Activated naive CD4-positive, alpha-beta T cell treated with anti-CD3 and anti-CD28 coated beads for 36 hours (primary cell): ENCODE measurements around the gene DMPK. TPM values are rescaled to one million over a fixed set of nuclear protein-coding genes. Genes with fewer than 3 reads are reported as not detected.
"Not testable (repeated sequence)": the region's sequence is repeated elsewhere in the genome, so short reads cannot be mapped to it uniquely, and the experiment has no call there.

ENCODE experiments used
- CTCF ChIA-PET: fragments of 350-600 bp; sonication (Branson Sonifier 250); formaldehyde crosslinking; loops from one replicate; lab custom pipeline; 2021; ENCODE audit warnings: antibody characterized with exemption; lab: Charles Lee
- DNase-seq: peaks from one replicate; pipeline ENCODE4 v3.0.0-alpha.2; 2020
- H3K27ac Mint-ChIP-seq: one replicate; pipeline ENCODE4 v1.8.0; 2021; ENCODE audit warnings: mild to moderate bottlenecking, mixed read lengths
- H3K27me3 Mint-ChIP-seq: one replicate; pipeline ENCODE4 v1.8.0; 2021; ENCODE audit warnings: low read depth, mixed read lengths
- H3K36me3 Mint-ChIP-seq: one replicate; pipeline ENCODE4 v1.8.0; 2021; ENCODE audit warnings: low read depth, mixed read lengths
- H3K4me1 Mint-ChIP-seq: one replicate; pipeline ENCODE4 v1.8.0; 2021; ENCODE audit warnings: low read depth, mixed read lengths
- H3K4me3 Mint-ChIP-seq: one replicate; pipeline ENCODE4 v1.8.0; 2021; ENCODE audit warnings: mild to moderate bottlenecking, moderate library complexity, mixed read lengths
- H3K9me3 Mint-ChIP-seq: one replicate; pipeline ENCODE4 v1.8.0; 2021; ENCODE audit warnings: mixed read lengths
- intact Hi-C: fragments of 100-400 bp; cut with micrococcal nuclease; formaldehyde crosslinking; loops from one replicate; pipeline ENCODE4 v1.15.1; 2023
- total RNA-seq, 2 experiments: library from RNA; stranded (reverse); gene quantifications; one replicate each; pipeline ENCODE4 v1.2.3, GENCODE V29; 2021

Gene DMPK
- total RNA-seq, 2 experiments from 2014 or later = 6.1 TPM

- no peaks in the 10 kb centered on the region for H3K9me3 Mint-ChIP-seq
- no peak overlapping the region for H3K27ac Mint-ChIP-seq
- DNase-seq = no peak
- CTCF ChIA-PET = no interaction called here
- no peak overlapping the region for H3K4me3 Mint-ChIP-seq
- H3K36me3 Mint-ChIP-seq = no peaks in the 10 kb centered on the region
- H3K4me1 Mint-ChIP-seq = no peaks in the 10 kb centered on the region
- intact Hi-C loops = no loop called here
- H3K27me3 Mint-ChIP-seq = no peaks in the 10 kb centered on the region
Measured at GRCh38 chr19:45746866-45747265, 35.4 kb downstream of the DMPK start.

GRCh38 chr19:45745606-45746005, 36.7 kb downstream of the DMPK start:
- no peak for DNase-seq
- H3K36me3 Mint-ChIP-seq = no peaks in the 10 kb centered on the region
- H3K27ac Mint-ChIP-seq = no peak overlapping the region
- intact Hi-C loops = no loop called here
- no peaks in the 10 kb centered on the region for H3K4me1 Mint-ChIP-seq
- H3K4me3 Mint-ChIP-seq = no peak overlapping the region
- no peaks in the 10 kb centered on the region for H3K27me3 Mint-ChIP-seq
- H3K9me3 Mint-ChIP-seq = no peaks in the 10 kb centered on the region
- CTCF ChIA-PET = no interaction called here

- intact Hi-C loops = no loop called here
- H3K27ac Mint-ChIP-seq = no peak overlapping the region
- CTCF ChIA-PET = interaction anchor here (1.3 kb wide), 1 partner anchor 26 kb away, joined by 4 read pairs; no protein-coding TSS in a partner anchor
- H3K9me3 Mint-ChIP-seq = no peaks in the 10 kb centered on the region
- H3K27me3 Mint-ChIP-seq = no peaks in the 10 kb centered on the region
- no peaks in the 10 kb centered on the region for H3K36me3 Mint-ChIP-seq
- H3K4me3 Mint-ChIP-seq = no peak overlapping the region
- H3K4me1 Mint-ChIP-seq = no peaks in the 10 kb centered on the region
- no peak for DNase-seq
Measured at GRCh38 chr19:45742969-45743368, 39.3 kb downstream of the DMPK start.

DNA sequence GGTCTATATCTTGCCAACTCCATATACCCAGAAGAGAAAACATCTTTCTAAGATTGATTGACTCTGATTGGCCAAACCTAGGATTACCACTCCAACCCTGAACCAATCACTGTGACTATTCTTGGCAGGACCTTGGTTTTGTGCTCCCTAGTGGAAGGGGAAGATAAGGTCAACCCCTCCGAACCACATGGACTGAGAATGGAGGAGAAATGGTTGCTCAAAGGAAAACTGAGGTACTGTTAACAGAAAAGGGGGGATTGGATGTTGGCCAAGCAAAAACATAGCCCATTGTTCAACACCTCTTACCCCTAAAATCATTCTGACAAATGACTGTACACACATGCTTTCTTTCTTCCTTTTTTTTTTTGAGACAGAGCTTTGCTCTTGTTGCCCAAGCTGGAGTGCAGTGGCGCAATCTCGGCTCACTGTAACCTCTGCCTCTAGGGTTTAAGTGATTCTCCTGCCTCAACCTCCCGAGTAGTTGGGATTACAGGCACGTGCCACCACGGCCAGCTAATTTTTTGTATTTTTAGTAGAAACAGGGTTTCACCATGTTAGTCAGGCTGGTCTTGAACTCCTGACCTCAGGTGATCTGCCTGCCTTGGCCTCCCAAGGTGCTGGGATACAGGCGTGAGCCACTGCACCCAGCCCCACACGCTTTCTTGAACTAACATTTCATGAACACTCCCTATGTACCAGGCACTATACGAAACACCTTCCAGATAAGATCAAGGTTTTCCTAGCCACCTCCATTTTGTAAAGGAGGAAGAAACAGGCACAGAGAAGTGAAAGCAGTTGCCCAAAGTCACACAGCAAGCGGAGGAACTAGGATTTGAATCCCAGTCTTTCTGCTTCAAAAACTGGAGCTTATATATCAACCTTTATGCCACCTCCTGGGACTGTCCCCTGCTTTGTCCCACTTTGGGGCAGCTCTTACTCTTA, 42.5 kb downstream of the DMPK start:
- Mint-ChIP-seq H3K4me1 (no peaks in the 10 kb centered on the region), H3K4me3 (no peak overlapping the region), H3K36me3 (no peaks in the 10 kb centered on the region), H3K9me3 (no peaks in the 10 kb centered on the region), H3K27ac (no peak overlapping the region), H3K27me3 (no peaks in the 10 kb centered on the region)
- intact Hi-C loops = no loop called here
- CTCF ChIA-PET = no interaction called here
- DNase-seq = no peak

DNA sequence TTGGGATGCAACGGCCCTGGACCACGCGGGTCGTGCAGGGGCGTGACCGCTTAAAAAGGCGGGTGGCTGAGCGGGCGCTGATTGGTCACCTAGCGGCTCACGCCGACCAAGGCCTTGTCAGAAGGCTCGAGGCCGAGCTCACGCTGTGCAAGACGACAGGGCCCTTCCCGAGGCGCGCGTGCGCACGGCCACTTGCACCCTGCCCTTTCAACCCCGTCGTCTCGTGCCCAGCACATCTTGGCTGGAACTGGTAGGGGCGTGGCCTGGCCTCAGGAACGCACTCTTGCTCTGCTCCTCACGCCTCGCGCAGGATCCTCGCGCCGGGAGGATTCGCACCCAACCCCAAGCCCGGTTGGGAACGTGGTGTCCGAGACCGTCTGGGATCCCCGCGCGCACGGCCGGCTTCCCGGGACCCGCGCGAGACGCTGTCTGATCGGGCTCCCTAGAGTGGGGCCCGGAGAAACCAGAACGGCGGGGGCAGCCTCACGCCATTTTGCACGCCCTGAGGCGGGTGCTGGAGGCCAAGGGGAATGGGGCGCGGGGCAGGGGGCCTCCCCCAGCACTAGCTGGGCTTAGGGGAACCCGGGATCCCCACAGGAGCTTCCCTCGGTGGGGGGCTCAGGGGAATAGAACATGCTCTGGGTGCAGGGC, 49.0 kb downstream of the DMPK start, which contains the start of gene MEIOSIN:
TSS of gene MEIOSIN (plus strand) at position 280 of the 651 bp plus-strand sequence. CDS start 1,938 bp downstream, outside the sequence.
- H3K4me1 Mint-ChIP-seq = peaks cover 16% of the 10 kb centered on the region
- H3K9me3 Mint-ChIP-seq = no peaks in the 10 kb centered on the region
- CTCF ChIA-PET = no interaction called here
- intact Hi-C loops = loop anchor here (5.0 kb wide), 1 partner anchor 169 kb away; the partner anchor contains the start of gene MYPOP
- no peak within 1 kb of the TSS for H3K4me3 Mint-ChIP-seq
- H3K27me3 Mint-ChIP-seq = no peaks in the 10 kb centered on the region
- H3K36me3 Mint-ChIP-seq = no peaks in the 10 kb centered on the region
- DNase-seq = no peak
- H3K27ac Mint-ChIP-seq = no peak within 1 kb of the TSS

- intact Hi-C loops = loop anchor here (1.0 to 5.0 kb wide), 9 partner anchors 13 to 224 kb away; partner anchors contain the start of genes DMWD, IRF2BP1, MYPOP and OPA3
- H3K9me3 Mint-ChIP-seq = no peaks in the 10 kb centered on the region
- peak within 1 kb of the TSS; percentile 95 for H3K4me3 Mint-ChIP-seq
- CTCF ChIA-PET = interaction anchor here (0.8 to 2.1 kb wide), 6 partner anchors 13 to 470 kb away, joined by 4 to 13 read pairs (median 4); partner anchors contain the start of genes QPCTL, SNRPD2 and SYMPK
- H3K27me3 Mint-ChIP-seq = no peaks in the 10 kb centered on the region
- peak within 1 kb of the TSS; percentile 83 for H3K27ac Mint-ChIP-seq
- H3K4me1 Mint-ChIP-seq = peaks cover 29% of the 10 kb centered on the region
- H3K36me3 Mint-ChIP-seq = no peaks in the 10 kb centered on the region
- peak; percentile 99 for DNase-seq
Measured at GRCh38 chr19:45730368-45731288, 51.7 kb downstream of the DMPK start, which contains the start of gene FBXO46. Gene FBXO46 (minus strand): TSS chr19:45730896. CDS start chr19:45713495, 17,401 bp downstream.

- intact Hi-C loops = loop anchor here (1.0 to 5.0 kb wide), 9 partner anchors 13 to 224 kb away; partner anchors contain the start of genes DMWD, IRF2BP1, MYPOP and OPA3
- CTCF ChIA-PET = interaction anchor here (1.1 to 2.1 kb wide), 3 partner anchors 13 to 133 kb away, joined by 4 to 13 read pairs (median 4); partner anchors contain the start of gene SYMPK
Measured at GRCh38 chr19:45729800-45730290, 52.4 kb downstream of the DMPK start.

DNA sequence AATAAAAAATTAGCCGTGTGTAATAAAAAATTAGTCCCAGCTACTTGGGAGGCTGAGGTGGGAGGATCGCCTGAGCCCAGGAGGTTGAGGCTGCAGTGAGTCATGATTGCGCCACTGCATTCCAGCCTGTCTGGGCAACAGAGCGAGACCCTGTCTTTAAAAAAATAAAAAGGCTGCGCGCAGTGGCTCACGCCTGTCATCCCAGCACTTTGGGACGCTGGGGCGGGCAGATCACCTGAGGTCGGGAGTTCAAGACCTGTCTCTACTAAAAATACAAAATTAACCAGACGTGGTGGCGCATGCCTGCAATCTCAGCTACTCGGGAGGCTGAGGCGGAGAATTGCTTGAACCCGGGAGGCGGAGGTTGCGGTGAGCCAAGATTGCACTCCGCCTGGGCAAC, 53.6 kb downstream of the DMPK start:
- DNase-seq, H3K36me3 Mint-ChIP-seq, H3K27me3 Mint-ChIP-seq, intact Hi-C loops, H3K9me3 Mint-ChIP-seq, CTCF ChIA-PET, H3K27ac Mint-ChIP-seq, H3K4me3 Mint-ChIP-seq: not testable (repeated sequence)
- peaks cover 34% of the 10 kb centered on the region for H3K4me1 Mint-ChIP-seq

More at GRCh38 chr19:45729800-45730290, 52.4 kb downstream of the DMPK start:
- H3K27ac Mint-ChIP-seq = peak overlapping the region; percentile 83
- H3K36me3 Mint-ChIP-seq = no peaks in the 10 kb centered on the region
- no peaks in the 10 kb centered on the region for H3K27me3 Mint-ChIP-seq
- H3K9me3 Mint-ChIP-seq = no peaks in the 10 kb centered on the region
- peak; percentile 43 for DNase-seq
- H3K4me3 Mint-ChIP-seq = peak overlapping the region; percentile 95
- peaks cover 29% of the 10 kb centered on the region for H3K4me1 Mint-ChIP-seq

DNA sequence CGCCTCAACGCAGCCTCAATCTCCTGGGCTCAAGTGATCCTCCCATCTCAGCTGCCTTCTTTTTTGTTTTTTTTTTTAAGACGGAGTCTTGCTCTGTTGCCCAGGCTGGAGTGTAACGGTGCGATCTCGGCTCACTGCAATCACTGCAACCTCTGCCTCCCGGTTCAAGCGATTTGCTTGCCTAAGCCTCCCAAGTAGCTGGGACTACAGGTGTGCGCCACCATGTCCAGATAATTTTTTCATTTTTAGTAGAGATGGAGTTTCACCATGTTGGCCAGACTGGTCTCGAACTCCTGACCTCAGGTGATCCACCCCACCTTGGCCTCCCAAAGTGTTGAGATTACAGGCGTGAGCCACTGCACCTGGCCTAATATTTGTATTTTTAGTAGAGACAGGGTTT, 62.2 kb downstream of the DMPK start:
- CTCF ChIA-PET = interaction anchor here (1.6 kb wide), 1 partner anchor 49 kb away, joined by 3 read pairs; the partner anchor contains the start of gene SIX5
- intact Hi-C loops = not testable (repeated sequence)

More for the DNA sequence above, 62.2 kb downstream of the DMPK start:
- peaks cover 22% of the 10 kb centered on the region for H3K36me3 Mint-ChIP-seq
- not testable (repeated sequence) for H3K4me3 Mint-ChIP-seq, H3K27me3 Mint-ChIP-seq, H3K27ac Mint-ChIP-seq, H3K9me3 Mint-ChIP-seq, DNase-seq
- H3K4me1 Mint-ChIP-seq = peaks cover 44% of the 10 kb centered on the region
